Renal pelvis (tissue), 12 donors: ENCODE results near the gene LSM4. TPM values are rescaled to one million over a fixed set of nuclear protein-coding genes. Genes with fewer than 3 reads are reported as not detected.
"Not testable (repeated sequence)": the region's sequence is repeated elsewhere in the genome, so short reads cannot be mapped to it uniquely, and the experiment has no call there.

Experiments used
- DNase-seq: peaks from one replicate; pipeline ENCODE4 v3.0.0-alpha.2; 2013
- long read RNA-seq, 16 experiments: transcript quantifications; one replicate each; lab custom pipeline, GENCODE V29; 2026
- polyA plus RNA-seq, 3 donors: library from polyadenylated mRNA; unstranded; fragments of 120-200 nt; gene quantifications; one replicate each; pipeline ENCODE4 v1.2.1, GENCODE V29; 2013; ENCODE audit not compliant: insufficient read length in 3 of 3

LSM4 gene
- 100 to 1,000 TPM; 102 to 129 (median 114) TPM for polyA plus RNA-seq
- long read RNA-seq, donor 1, transcript LSM4-203 (5 exons, 1,908 nt): major isoform, 93 of 247 reads
- long read RNA-seq, donor 1, partial matches to known transcripts: 147 of 247 reads
- long read RNA-seq, donor 1, other reads (novel, unspliced or antisense): 7 of 247 reads
- long read RNA-seq, donor 2, transcript LSM4-203 (5 exons, 1,908 nt): major isoform, 131 of 261 reads
- long read RNA-seq, donor 2, partial matches to known transcripts: 115 of 261 reads
- long read RNA-seq, donor 2, other reads (novel, unspliced or antisense): 12 of 261 reads
- long read RNA-seq, donor 3, transcript LSM4-203 (5 exons, 1,908 nt): major isoform, 102 of 193 reads
- long read RNA-seq, donor 3, partial matches to known transcripts: 73 of 193 reads
- long read RNA-seq, donor 3, other reads (novel, unspliced or antisense): 14 of 193 reads
- long read RNA-seq, donor 4, transcript LSM4-203 (5 exons, 1,908 nt): major isoform, 107 of 137 reads
- long read RNA-seq, donor 4, partial matches to known transcripts: 26 of 137 reads
- long read RNA-seq, donor 4, other reads (novel, unspliced or antisense): 0 of 137 reads
- long read RNA-seq, donor 5, transcript LSM4-203 (5 exons, 1,908 nt): major isoform, 58 of 58 reads
- long read RNA-seq, donor 5, partial matches to known transcripts: 0 of 58 reads
- long read RNA-seq, donor 5, other reads (novel, unspliced or antisense): 0 of 58 reads
- long read RNA-seq, donor 6, transcript LSM4-203 (5 exons, 1,908 nt): major isoform, 89 of 203 reads
- long read RNA-seq, donor 6, partial matches to known transcripts: 100 of 203 reads
- long read RNA-seq, donor 6, other reads (novel, unspliced or antisense): 14 of 203 reads
- long read RNA-seq, donor 7, transcript LSM4-204 (4 exons, 807 nt): minor isoform, 5 of 213 reads
- long read RNA-seq, donor 7, transcript LSM4-203 (5 exons, 1,908 nt): major isoform, 107 of 213 reads
- long read RNA-seq, donor 7, partial matches to known transcripts: 67 of 213 reads
- long read RNA-seq, donor 7, other reads (novel, unspliced or antisense): 32 of 213 reads
- long read RNA-seq, donor 8, transcript LSM4-203 (5 exons, 1,908 nt): major isoform, 25 of 69 reads
- long read RNA-seq, donor 8, partial matches to known transcripts: 34 of 69 reads
- long read RNA-seq, donor 8, other reads (novel, unspliced or antisense): 7 of 69 reads
- long read RNA-seq, donor 9, transcript LSM4-204 (4 exons, 807 nt): minor isoform, 5 of 235 reads
- long read RNA-seq, donor 9, transcript LSM4-203 (5 exons, 1,908 nt): major isoform, 108 of 235 reads
- long read RNA-seq, donor 9, partial matches to known transcripts: 102 of 235 reads
- long read RNA-seq, donor 9, other reads (novel, unspliced or antisense): 16 of 235 reads
- long read RNA-seq, donor 10, transcript LSM4-203 (5 exons, 1,908 nt): major isoform, 88 of 89 reads
- long read RNA-seq, donor 10, partial matches to known transcripts: 0 of 89 reads
- long read RNA-seq, donor 10, other reads (novel, unspliced or antisense): 0 of 89 reads
- long read RNA-seq, donor 11, transcript LSM4-203 (5 exons, 1,908 nt): major isoform, 56 of 164 reads
- long read RNA-seq, donor 11, partial matches to known transcripts: 95 of 164 reads
- long read RNA-seq, donor 11, other reads (novel, unspliced or antisense): 13 of 164 reads
- long read RNA-seq, donor 12, transcript LSM4-203 (5 exons, 1,908 nt): major isoform, 136 of 325 reads
- long read RNA-seq, donor 12, partial matches to known transcripts: 142 of 325 reads
- long read RNA-seq, donor 12, other reads (novel, unspliced or antisense): 41 of 325 reads
- long read RNA-seq, donor 13, transcript LSM4-203 (5 exons, 1,908 nt): major isoform, 33 of 39 reads
- long read RNA-seq, donor 13, partial matches to known transcripts: 6 of 39 reads
- long read RNA-seq, donor 13, other reads (novel, unspliced or antisense): 0 of 39 reads
- long read RNA-seq, donor 14: 0 reads
- long read RNA-seq, donor 15: 0 reads
- long read RNA-seq, donor 16, transcript LSM4-204 (4 exons, 807 nt): minor isoform, 7 of 165 reads
- long read RNA-seq, donor 16, transcript LSM4-203 (5 exons, 1,908 nt): major isoform, 138 of 165 reads
- long read RNA-seq, donor 16, partial matches to known transcripts: 17 of 165 reads
- long read RNA-seq, donor 16, other reads (novel, unspliced or antisense): 0 of 165 reads

GRCh38 chr19:18322759-18323460, at the start of gene LSM4:
LSM4 (minus strand) TSS chr19:18323076; CDS start chr19:18323020, 56 bp downstream.
- peak; percentile 98 for DNase-seq

- DNase-seq: no peak
These were observed 45.8 kb upstream of the LSM4 start for GRCh38 chr19:18368504-18369222.

- DNase-seq: no peak
These were observed 43.2 kb upstream of the LSM4 start for GRCh38 chr19:18366021-18366435.

- DNase-seq: peak; percentile 93
These were observed 42.1 kb upstream of the LSM4 start for GRCh38 chr19:18364826-18365528.

GRCh38 chr19:18364277-18364825, 41.5 kb upstream of the LSM4 start:
- DNase-seq: not testable (repeated sequence)

GRCh38 chr19:18363787-18364186, 40.9 kb upstream of the LSM4 start:
- no peak for DNase-seq

GRCh38 chr19:18362934-18363542, 40.2 kb upstream of the LSM4 start:
- no peak for DNase-seq

- DNase-seq: no peak
These were observed 38.8 kb upstream of the LSM4 start for GRCh38 chr19:18361646-18362045.

- DNase-seq: no peak
These were observed 34.2 kb upstream of the LSM4 start for GRCh38 chr19:18357041-18357440.

- DNase-seq: not testable (repeated sequence)
These were observed 31.9 kb upstream of the LSM4 start for GRCh38 chr19:18354743-18355142.

- no peak for DNase-seq
These were observed 30.6 kb upstream of the LSM4 start for GRCh38 chr19:18353378-18354005.

GRCh38 chr19:18351544-18351943, 28.7 kb upstream of the LSM4 start:
- no peak for DNase-seq

GRCh38 chr19:18350490-18350889, 27.6 kb upstream of the LSM4 start:
- DNase-seq: no peak

- no peak for DNase-seq
These were observed 26.8 kb upstream of the LSM4 start for GRCh38 chr19:18349524-18350128.

- DNase-seq: not testable (repeated sequence)
These were observed 26.0 kb upstream of the LSM4 start for GRCh38 chr19:18348818-18349339.

- no peak for DNase-seq
These were observed 25.3 kb upstream of the LSM4 start for GRCh38 chr19:18348171-18348570.
